Measurements from ENCODE around the gene WNT9B. TPM values are rescaled to one million over a fixed set of nuclear protein-coding genes. Genes with fewer than 3 reads are reported as not detected.

Gene WNT9B
- total RNA-seq, 1 donor from 2014 or later: 2.0 TPM

GRCh38 chr17:46922804-46923635 is 71.6 kb downstream of the WNT9B start, which contains the start of gene GOSR2:
TSS of gene GOSR2 (plus strand) at chr17:46923160. CDS start at chr17:46923193, 33 bp downstream.
- Mint-ChIP-seq H3K27me3 (ENCODE audit: low read depth) (no peaks in the 10 kb centered on the region), H3K36me3 (no peaks in the 10 kb centered on the region), H3K4me3 (peak within 1 kb of the TSS; percentile 91), H3K9me3 (no peaks in the 10 kb centered on the region), H3K27ac (peak within 1 kb of the TSS; percentile 100), H3K4me1 (peaks cover 31% of the 10 kb centered on the region)
- no peak for TF ChIP-seq CTCF (IDR thresholded peaks at IDR 0.05; ENCODE audit: unreplicated experiment)
- peak; percentile 80 to 92 for DNase-seq (ENCODE audit: low spot score in 2 of 2, unreplicated experiment in 2 of 2)

- no peak for TF ChIP-seq CTCF (IDR thresholded peaks at IDR 0.05; ENCODE audit: unreplicated experiment)
- Mint-ChIP-seq H3K9me3 (no peaks in the 10 kb centered on the region), H3K27me3 (ENCODE audit: low read depth) (no peaks in the 10 kb centered on the region), H3K4me3 (no peak overlapping the region), H3K4me1 (peaks cover 49% of the 10 kb centered on the region), H3K27ac (peak overlapping the region; percentile 10), H3K36me3 (no peaks in the 10 kb centered on the region)
- no peak for DNase-seq (ENCODE audit: low spot score in 2 of 2, unreplicated experiment in 2 of 2)
These were observed 73.9 kb downstream of the WNT9B start for GRCh38 chr17:46925185-46925868.

- H3K36me3 Mint-ChIP-seq: peaks cover 24% of the 10 kb centered on the region
- DNase-seq (ENCODE audit: low spot score in 2 of 2, unreplicated experiment in 2 of 2): no peak
- no peak for TF ChIP-seq CTCF (IDR thresholded peaks at IDR 0.05; ENCODE audit: unreplicated experiment)
- no peaks in the 10 kb centered on the region for H3K27me3 Mint-ChIP-seq (ENCODE audit: low read depth)
- H3K27ac Mint-ChIP-seq: peak overlapping the region; percentile 98
- H3K4me3 Mint-ChIP-seq: no peak overlapping the region
- no peaks in the 10 kb centered on the region for H3K9me3 Mint-ChIP-seq
- peaks cover 64% of the 10 kb centered on the region for H3K4me1 Mint-ChIP-seq
These were observed 77.3 kb downstream of the WNT9B start for GRCh38 chr17:46928467-46929261.

- Mint-ChIP-seq H3K36me3 (peaks cover 30% of the 10 kb centered on the region), H3K4me3 (no peak overlapping the region), H3K27ac (peak overlapping the region; percentile 98), H3K27me3 (ENCODE audit: low read depth) (no peaks in the 10 kb centered on the region), H3K4me1 (peaks cover 57% of the 10 kb centered on the region), H3K9me3 (no peaks in the 10 kb centered on the region)
- no peak for DNase-seq (ENCODE audit: low spot score in 2 of 2, unreplicated experiment in 2 of 2)
- no peak for TF ChIP-seq CTCF (IDR thresholded peaks at IDR 0.05; ENCODE audit: unreplicated experiment)
These were observed 78.0 kb downstream of the WNT9B start for GRCh38 chr17:46929413-46929812.

- no peak for TF ChIP-seq CTCF (IDR thresholded peaks at IDR 0.05; ENCODE audit: unreplicated experiment)
- Mint-ChIP-seq H3K4me1 (peaks cover 56% of the 10 kb centered on the region), H3K36me3 (peaks cover 35% of the 10 kb centered on the region), H3K27ac (peak overlapping the region; percentile 98), H3K4me3 (no peak overlapping the region), H3K27me3 (ENCODE audit: low read depth) (no peaks in the 10 kb centered on the region), H3K9me3 (no peaks in the 10 kb centered on the region)
- no peak for DNase-seq (ENCODE audit: low spot score in 2 of 2, unreplicated experiment in 2 of 2)
These were observed 78.7 kb downstream of the WNT9B start for GRCh38 chr17:46930051-46930450.
